ENCODE measurements around the gene GRID2.

Gene GRID2

DNA sequence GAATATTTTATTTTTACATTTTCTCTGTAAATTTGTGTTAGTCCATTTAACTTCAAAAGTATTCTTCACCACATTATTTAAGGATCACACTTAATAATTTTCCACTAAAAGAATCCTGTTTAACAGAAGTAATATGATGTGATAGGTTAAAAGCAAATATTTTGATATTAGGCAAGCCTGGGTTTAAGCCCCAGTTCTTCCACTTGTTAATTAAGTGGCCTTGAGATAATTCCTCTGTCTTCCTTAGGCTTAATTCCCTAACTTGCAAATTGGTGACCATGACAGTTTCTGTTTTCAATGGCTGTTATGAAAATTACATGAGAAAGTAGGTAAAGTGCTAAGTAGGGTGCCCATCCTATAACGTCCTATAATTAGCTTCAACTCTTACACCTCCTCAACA is 1394.9 kb downstream of the GRID2 start:
- no peak for FAIRE-seq
- TF ChIP-seq POLR2AphosphoS5 (IDR thresholded peaks at IDR 0.05; ENCODE audit: low read depth, low read length): no peak
- no peak for TF ChIP-seq TAF1 (IDR thresholded peaks at IDR 0.05; ENCODE audit: borderline replicate concordance, low read depth, low read length)
- TF ChIP-seq POLR2A (IDR thresholded peaks at IDR 0.05; ENCODE audit: low read depth, low read length): no peak
- no peak for DNase-seq (ENCODE audit: insufficient read length)

DNA sequence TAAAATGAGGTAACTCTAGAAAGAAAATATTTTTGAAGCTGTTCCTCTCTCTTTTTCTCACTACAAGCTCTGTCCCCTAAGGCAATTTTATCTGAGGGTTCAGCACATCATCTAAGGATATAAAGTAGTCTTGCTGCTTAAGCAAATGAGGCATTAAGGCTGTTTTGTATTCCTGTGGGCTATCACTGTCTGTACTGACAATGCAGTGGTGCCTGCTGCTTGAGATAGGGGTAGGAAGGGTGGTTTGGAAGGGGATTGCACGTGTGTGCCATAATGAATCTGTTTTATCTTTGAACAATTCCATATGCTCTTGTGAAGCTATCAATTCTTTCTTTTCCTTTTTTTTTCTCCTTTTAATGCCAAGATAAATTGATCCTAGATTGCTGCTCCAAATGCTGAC is 1396.8 kb downstream of the GRID2 start:
- DNase-seq (ENCODE audit: insufficient read length): no peak
- FAIRE-seq: no peak
- TF ChIP-seq POLR2AphosphoS5 (IDR thresholded peaks at IDR 0.05; ENCODE audit: low read depth, low read length) (no peak), TAF1 (IDR thresholded peaks at IDR 0.05; ENCODE audit: borderline replicate concordance, low read depth, low read length) (no peak), POLR2A (IDR thresholded peaks at IDR 0.05; ENCODE audit: low read depth, low read length) (no peak)

DNA sequence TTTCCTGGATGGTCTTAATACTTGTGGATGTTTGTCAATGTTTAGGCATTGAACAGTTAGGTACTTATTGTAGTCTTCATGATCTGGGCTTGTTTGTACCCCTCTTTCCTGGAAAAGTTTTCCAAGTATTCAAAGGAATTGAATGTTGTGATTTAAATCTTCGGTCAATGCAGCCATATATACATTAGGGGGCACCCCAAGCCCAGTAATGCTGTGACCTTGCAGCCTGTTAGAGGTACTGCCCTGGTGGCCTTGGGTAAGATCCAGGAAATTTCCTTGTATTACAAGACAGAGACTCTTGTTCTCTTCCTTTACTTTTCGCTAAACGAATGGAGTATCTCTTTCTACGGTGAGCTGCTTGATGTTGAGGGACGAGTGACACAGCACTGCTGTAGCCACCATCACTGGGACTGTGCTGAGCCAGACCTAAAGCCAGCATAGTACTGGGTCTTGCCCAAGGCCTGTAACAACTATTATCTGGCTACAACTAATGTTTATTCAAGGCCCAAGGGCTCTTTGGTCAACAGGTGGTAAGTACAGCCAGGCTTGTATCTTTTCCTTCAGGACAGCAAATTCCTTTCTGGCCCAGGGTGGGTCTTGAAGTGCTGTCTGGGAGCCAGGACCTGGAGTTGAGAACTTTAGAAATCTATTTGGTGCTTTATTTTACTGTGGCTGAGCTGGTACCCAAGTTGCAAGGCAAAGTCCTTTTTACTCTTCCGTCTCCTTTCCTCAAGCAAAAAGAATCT is 1406.5 kb downstream of the GRID2 start:
- FAIRE-seq (no peak), DNase-seq (ENCODE audit: insufficient read length) (no peak)
- TF ChIP-seq POLR2AphosphoS5 (IDR thresholded peaks at IDR 0.05; ENCODE audit: low read depth, low read length) (no peak), POLR2A (IDR thresholded peaks at IDR 0.05; ENCODE audit: low read depth, low read length) (no peak), TAF1 (IDR thresholded peaks at IDR 0.05; ENCODE audit: borderline replicate concordance, low read depth, low read length) (no peak)

GRCh38 chr4:93710847-93711430 is 1407.2 kb downstream of the GRID2 start:
- no peak for TF ChIP-seq TAF1 (IDR thresholded peaks at IDR 0.05; ENCODE audit: borderline replicate concordance, low read depth, low read length)
- TF ChIP-seq POLR2A (IDR thresholded peaks at IDR 0.05; ENCODE audit: low read depth, low read length): no peak
- TF ChIP-seq POLR2AphosphoS5 (IDR thresholded peaks at IDR 0.05; ENCODE audit: low read depth, low read length): no peak
- no peak for DNase-seq (ENCODE audit: insufficient read length)
- FAIRE-seq: no peak

- FAIRE-seq: no peak
- TF ChIP-seq POLR2A (IDR thresholded peaks at IDR 0.05; ENCODE audit: low read depth, low read length): no peak
- no peak for TF ChIP-seq TAF1 (IDR thresholded peaks at IDR 0.05; ENCODE audit: borderline replicate concordance, low read depth, low read length)
- TF ChIP-seq POLR2AphosphoS5 (IDR thresholded peaks at IDR 0.05; ENCODE audit: low read depth, low read length): no peak
- DNase-seq (ENCODE audit: insufficient read length): no peak
Observed at GRCh38 chr4:93718233-93718632, 1414.5 kb downstream of the GRID2 start.

GRCh38 chr4:93719552-93719951 is 1415.8 kb downstream of the GRID2 start:
- DNase-seq (ENCODE audit: insufficient read length) (no peak), FAIRE-seq (no peak)
- TF ChIP-seq POLR2A (IDR thresholded peaks at IDR 0.05; ENCODE audit: low read depth, low read length): no peak
- no peak for TF ChIP-seq TAF1 (IDR thresholded peaks at IDR 0.05; ENCODE audit: borderline replicate concordance, low read depth, low read length)
- no peak for TF ChIP-seq POLR2AphosphoS5 (IDR thresholded peaks at IDR 0.05; ENCODE audit: low read depth, low read length)

GRCh38 chr4:93722446-93722845 is 1418.7 kb downstream of the GRID2 start:
- TF ChIP-seq POLR2AphosphoS5 (IDR thresholded peaks at IDR 0.05; ENCODE audit: low read depth, low read length) (no peak), TAF1 (IDR thresholded peaks at IDR 0.05; ENCODE audit: borderline replicate concordance, low read depth, low read length) (no peak), POLR2A (IDR thresholded peaks at IDR 0.05; ENCODE audit: low read depth, low read length) (no peak)
- FAIRE-seq (no peak), DNase-seq (ENCODE audit: insufficient read length) (no peak)

GRCh38 chr4:93730251-93730650 is 1426.5 kb downstream of the GRID2 start:
- FAIRE-seq (no peak), DNase-seq (ENCODE audit: insufficient read length) (no peak)
- TF ChIP-seq TAF1 (IDR thresholded peaks at IDR 0.05; ENCODE audit: borderline replicate concordance, low read depth, low read length) (no peak), POLR2AphosphoS5 (IDR thresholded peaks at IDR 0.05; ENCODE audit: low read depth, low read length) (no peak), POLR2A (IDR thresholded peaks at IDR 0.05; ENCODE audit: low read depth, low read length) (no peak)

- FAIRE-seq (no peak), DNase-seq (ENCODE audit: insufficient read length) (no peak)
- TF ChIP-seq POLR2A (IDR thresholded peaks at IDR 0.05; ENCODE audit: low read depth, low read length) (no peak), TAF1 (IDR thresholded peaks at IDR 0.05; ENCODE audit: borderline replicate concordance, low read depth, low read length) (no peak), POLR2AphosphoS5 (IDR thresholded peaks at IDR 0.05; ENCODE audit: low read depth, low read length) (no peak)
Observed at GRCh38 chr4:93730760-93731159, 1427.0 kb downstream of the GRID2 start.

GRCh38 chr4:93731456-93731855 is 1427.7 kb downstream of the GRID2 start:
- no peak for TF ChIP-seq POLR2AphosphoS5 (IDR thresholded peaks at IDR 0.05; ENCODE audit: low read depth, low read length)
- TF ChIP-seq TAF1 (IDR thresholded peaks at IDR 0.05; ENCODE audit: borderline replicate concordance, low read depth, low read length): no peak
- TF ChIP-seq POLR2A (IDR thresholded peaks at IDR 0.05; ENCODE audit: low read depth, low read length): no peak
- no peak for FAIRE-seq
- no peak for DNase-seq (ENCODE audit: insufficient read length)

DNA sequence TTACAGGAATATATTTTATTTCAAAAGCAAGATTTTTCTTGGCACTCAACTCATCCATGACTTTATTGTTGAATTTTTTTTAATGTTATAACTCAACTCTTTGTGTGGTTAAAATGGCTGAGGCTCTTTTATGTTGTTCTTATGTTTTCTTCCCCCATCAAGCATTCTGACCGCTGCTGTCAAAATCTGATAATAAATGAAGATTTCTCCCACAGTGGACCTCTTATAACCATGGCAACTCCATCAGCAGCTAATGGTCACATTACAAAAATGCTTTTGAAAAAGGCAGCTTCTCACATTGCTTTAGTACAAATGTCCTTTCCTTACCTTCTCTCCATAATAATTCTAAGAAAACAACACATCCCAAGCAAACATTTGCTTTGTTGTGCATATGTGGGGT is 1428.7 kb downstream of the GRID2 start:
- no peak for DNase-seq (ENCODE audit: insufficient read length)
- FAIRE-seq: no peak
- no peak for TF ChIP-seq POLR2AphosphoS5 (IDR thresholded peaks at IDR 0.05; ENCODE audit: low read depth, low read length)

GRCh38 chr4:93740890-93741289 is 1437.1 kb downstream of the GRID2 start:
- no peak for TF ChIP-seq POLR2A (IDR thresholded peaks at IDR 0.05; ENCODE audit: low read depth, low read length)
- TF ChIP-seq TAF1 (IDR thresholded peaks at IDR 0.05; ENCODE audit: borderline replicate concordance, low read depth, low read length): no peak
- TF ChIP-seq POLR2AphosphoS5 (IDR thresholded peaks at IDR 0.05; ENCODE audit: low read depth, low read length): no peak
- DNase-seq (ENCODE audit: insufficient read length) (no peak), FAIRE-seq (no peak)
